Measurements from ENCODE around the gene ATAT1.
"Not testable (repeated sequence)": the region's sequence is repeated elsewhere in the genome, so short reads cannot be mapped to it uniquely, and the experiment has no call there.

ATAT1 gene

DNA sequence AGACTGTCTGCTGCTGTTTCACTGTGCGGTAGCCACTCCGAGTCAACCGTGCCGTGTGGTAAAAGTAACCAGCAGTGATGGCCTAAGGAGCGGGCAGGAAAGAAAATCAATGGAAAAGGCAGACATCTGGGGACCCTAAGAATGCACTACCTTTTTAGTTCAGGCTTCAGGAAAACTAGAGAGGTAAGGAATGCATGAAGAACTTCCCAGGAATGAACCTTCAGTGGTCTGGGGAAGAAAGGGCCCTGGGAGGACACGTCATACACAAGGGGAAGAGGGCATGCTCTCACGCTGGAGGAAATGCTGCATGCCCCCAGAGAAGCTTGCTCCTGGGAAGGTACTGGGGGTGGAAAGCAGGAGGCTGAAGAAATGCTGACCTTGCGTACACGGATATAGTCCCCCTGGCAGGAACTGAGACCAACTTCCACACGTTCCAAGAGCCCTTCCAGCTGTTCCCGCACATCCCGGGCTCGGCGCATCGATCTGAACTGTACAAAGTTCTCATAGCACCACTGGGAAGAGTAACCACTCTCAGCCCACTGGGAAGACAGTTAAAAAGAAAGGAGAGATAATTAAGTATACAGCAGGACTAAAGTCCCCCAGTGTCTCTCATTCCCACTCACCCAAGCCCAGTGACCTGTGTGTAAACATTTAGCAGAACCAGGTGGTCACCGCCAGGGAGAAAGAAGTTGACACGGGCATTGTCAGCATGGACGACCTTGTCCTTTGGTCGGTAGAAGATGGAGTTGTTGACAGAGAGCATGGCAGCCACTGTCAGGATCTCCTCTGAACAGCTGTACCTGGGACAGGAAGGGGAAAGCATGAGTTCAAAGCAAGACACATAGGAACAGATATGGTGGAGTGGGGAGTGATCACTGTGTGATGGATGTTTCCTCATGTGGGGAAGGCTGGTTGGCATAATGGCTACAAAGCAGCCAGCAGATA lies 28.4 kb downstream of the ATAT1 start:
- no peak for DNase-seq

DNA sequence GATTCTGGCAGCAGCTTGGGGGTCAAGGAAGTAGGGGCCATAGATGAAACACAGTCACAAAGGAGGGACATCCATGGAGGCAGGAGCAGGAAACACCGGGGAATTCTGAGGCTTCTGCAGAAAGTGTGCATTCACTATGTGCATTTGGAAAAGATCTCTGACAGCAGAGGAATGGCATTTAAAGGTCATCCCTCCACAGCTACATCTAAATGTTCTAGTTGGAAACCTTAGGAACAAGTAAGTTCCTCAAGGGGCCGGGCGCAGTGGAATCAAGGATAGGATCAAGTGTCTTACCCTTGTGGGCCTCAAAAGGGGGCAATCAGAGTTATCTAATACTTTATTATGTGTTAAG lies 29.0 kb downstream of the ATAT1 start:
- DNase-seq = no peak

DNA sequence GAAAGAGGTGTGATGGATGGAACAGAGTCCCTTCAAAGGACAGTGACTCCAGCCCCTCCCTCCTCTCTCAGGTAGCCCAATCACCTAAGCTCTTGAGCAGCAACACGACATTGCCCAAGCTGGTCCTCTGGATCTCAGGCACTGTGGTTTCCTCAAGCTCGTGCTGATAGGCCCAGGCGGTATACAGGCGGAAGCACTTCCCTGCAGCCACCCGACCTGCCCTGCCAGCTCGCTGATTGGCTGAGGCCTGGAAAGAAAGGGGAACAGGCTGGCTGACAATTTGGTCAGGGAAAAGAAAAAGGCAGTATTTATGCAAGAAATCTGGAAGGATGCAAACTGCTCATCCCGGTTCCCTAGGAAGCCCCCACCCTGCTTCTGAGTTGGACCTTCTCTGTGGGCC lies 29.8 kb downstream of the ATAT1 start:
- no peak for DNase-seq

DNA sequence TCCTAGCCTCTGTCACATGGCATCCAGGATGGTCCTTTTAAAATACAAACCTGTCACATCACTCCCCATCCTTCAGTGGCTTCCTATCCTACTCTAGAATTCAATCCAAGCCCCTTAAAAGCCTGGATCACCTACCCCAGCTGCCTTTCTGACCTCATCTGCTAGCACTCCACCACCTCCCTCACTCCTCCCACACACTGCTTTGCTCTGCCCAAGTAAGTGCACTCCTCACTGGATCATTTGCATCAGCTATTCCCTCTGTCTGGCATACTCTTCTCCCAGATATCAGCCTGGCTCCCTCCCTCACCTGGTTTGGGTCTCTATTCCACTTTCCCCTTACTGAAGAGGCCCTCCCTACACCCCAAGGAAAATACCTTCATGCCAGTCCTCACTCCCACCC lies 30.8 kb downstream of the ATAT1 start:
- no peak for DNase-seq

DNA sequence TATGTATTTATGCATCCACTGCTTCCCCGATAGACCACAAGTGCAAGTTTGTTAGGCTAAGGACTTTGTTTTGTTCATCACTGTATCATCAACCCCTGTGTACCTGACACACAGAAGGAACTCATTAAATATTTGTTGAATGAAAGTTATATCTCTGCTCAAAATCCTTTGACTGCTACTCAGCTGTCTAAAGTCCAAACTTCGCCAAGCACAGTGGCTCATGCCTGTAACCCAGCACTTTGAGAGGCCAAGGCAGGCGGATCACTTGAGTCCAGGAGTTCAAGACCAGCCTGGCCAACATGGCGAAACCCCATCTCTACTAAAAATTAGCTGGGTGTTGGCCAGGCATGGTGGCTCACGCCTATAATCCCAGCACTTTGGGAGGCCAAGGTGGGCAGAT lies 31.2 kb downstream of the ATAT1 start:
- not testable (repeated sequence) for DNase-seq

DNA sequence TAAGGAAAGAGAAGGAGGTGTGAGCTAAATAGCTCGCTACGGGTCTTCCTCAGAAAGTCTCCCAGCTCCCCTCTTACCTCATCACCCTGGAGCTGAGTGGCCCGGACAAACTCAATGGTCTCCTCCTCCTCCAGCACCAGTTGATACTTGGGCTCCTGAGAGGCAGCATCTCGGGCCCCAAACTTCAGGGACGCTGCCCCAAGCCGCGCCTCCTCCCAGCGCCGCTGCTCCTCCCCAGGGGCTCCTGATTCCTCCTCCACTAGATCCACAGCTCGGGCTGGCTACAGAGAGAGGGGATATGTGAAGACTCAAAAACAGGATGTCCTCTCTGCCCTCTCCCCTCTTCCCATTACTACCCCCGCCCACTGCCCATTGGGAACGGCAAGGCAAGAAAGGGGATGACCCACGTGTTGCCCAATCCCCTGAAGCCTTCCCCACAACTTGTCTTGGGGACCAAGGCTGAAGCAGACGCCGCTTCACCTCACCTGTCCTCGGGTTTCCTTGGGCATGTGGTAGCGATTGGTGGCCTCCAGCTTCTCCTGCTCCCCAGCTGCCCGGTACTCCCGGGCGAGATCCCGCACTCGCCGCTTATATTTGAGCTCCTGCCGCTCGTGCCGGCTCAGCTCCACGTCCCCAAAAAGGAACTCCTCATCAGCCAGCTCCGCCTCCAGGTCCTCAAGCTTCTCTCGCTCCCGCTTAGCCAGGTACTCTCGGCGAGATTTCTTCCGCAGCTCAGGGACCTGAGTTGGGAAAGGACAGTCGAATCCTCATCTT lies 38.5 kb downstream of the ATAT1 start:
- no peak for DNase-seq

DNA sequence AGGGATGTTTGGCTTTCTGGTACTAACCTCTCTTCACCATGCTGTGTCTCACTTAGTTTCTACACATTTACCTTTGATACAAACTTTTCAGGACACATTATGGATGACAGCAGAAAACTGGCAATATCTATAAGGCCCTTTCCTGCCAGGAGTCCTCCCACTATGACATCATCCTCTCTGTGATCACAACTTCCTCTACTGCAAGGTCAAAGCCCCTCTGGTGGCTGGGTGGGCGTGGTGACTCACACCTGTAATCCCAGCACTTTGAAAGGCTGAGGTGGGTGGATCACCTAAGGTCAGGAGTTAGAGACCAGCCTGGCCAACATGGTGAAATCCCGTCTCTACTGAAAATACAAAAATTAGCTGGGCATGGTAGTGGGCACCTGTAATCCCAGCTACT lies 39.6 kb downstream of the ATAT1 start:
- not testable (repeated sequence) for DNase-seq

DNA sequence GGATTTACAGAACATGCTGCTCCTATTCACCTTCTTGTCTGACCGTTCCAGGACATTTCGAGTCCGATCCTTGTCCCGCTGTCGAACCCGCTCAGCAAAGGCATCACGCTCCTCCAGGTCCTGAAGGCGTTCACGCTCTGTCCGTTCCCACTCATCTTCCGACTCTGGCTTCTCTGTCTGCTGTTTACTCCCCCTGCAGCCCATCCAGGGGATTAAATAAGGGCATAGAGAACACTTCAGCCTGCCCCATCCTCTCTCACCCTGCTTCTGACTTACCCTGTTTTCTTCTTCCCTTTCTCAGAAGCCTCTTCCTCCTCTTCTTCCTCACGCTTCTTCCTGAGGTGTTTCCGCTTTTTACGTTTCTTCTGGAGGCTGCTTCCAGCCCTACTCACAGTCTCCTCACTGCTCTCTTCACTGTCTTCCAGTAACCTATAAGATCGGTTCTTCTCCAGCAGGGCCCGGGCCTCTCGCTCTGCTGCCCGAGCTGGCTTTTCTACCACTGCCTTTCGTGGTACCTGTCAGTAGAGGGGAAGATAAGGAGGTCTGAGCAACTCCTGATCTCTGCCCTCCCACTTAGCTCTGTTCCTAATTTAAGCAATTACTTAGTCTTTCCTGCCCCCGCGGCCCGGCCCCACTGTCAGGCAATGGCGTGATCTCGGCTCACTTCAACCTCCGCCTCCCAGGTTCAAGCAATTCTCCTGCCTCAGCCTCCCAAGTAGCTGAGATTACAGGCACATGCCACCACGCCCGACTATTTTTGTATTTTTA lies 44.3 kb downstream of the ATAT1 start:
- DNase-seq = no peak

DNA sequence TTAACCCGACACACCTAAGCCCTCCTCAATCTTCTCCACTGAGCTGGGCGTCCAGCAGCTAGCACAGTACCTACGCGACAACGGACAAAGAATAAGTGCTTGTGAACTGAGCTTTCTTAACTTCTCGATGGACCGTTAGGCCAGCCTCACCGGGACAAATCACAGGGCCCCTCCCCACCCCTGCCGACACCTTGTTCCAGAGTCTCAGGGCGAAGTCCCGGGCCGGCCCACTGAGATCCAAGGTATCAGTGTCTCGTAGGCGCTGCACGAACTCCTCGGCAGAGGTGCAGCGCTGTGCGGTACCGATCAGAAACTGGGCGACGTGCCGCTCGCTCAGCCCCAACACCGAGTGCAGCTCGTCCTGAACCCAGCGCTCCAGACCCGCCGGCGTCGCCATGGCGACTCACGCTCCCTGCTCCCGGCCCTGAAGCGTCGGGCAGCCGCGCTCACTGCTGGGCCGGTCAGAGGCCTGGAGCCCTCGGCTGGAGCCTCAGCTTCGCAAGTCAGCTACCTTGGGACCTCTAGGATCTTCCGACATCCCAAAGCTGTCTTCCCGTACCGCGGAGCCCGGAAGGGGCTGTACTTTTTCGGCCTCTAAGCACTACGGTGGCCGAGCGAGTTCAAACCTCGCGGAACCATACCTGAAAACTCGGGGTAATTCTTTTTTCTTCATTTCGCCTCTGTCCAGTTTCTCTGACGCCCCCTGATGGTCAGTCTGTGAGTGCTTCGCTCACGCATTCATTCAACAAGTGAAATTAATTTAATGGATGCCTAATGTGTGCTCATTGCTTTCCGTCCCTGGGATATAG lies 46.0 kb downstream of the ATAT1 start, which contains the start of gene DHX16:
TSS of gene DHX16 (minus strand) at position 562 of the 809 bp plus-strand sequence. CDS start at position 397, 165 bp downstream.
- no peak for DNase-seq

DNA sequence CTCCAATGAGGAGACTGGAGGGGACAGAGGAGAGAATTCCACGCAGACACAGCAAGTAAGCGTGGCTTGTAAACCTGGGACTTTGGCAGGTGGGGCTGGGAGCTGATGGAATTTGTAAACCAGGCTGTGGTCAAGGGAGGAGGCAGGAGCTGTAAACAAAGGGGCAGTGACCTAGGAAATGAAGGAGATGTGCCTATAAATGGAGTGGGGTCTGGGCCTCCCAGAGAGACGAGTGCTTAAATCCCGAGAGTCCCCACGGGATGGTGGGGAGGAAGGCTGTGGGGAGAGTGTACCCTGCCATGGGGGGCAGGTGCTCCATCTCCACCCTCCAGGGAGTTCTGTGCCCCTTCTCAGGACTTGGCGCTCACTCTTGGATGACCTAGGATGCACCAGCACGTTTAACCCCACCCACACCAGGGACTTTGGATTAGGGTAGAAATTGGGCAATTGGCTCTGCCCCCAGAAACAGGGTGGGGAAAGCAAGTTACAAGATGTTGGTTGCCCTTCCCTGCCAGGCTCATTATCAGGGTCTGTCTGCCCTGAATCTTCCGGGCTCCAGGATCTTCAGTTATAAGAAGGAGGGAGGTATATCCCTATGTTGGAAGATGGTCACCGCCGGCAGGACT lies 50.1 kb downstream of the ATAT1 start:
- DNase-seq = no peak

DNA sequence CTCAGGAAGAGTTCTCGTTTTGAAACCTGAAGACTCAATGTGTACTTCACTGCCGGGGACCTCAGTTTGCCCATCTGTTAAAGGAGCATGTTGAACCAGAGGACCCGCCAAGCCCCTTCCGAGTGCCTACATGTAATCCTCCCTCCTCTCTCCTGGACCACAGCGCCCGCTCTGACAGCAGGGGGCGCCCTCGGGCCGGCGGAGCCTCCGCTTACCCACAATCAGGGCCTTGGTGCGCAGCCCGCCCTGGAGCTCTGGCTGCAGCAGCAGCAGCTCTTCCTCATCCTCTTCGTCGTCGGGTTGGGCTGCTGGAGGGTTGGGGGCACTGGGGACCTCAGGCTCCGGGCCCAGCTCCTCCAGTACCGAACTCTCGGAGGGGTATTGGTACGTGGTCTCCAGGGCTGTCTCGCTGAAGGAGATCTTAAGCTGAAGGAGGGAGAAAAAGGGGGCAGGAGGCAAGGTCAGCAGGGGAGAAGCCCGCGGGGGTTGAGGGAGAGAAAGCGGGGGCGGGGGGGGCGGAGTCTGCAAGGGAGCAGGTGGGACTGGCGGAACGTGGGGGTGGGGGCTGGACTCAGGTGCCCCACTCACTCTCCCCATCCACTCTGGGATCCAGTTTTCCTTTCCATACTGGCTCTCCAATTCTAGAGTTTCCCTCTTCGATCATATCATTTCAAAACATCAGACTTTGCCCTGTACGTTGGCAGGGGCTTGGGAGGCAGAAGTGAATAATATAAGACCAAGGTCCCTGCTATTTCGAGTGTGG lies 52.5 kb downstream of the ATAT1 start:
- DNase-seq = no peak

DNA sequence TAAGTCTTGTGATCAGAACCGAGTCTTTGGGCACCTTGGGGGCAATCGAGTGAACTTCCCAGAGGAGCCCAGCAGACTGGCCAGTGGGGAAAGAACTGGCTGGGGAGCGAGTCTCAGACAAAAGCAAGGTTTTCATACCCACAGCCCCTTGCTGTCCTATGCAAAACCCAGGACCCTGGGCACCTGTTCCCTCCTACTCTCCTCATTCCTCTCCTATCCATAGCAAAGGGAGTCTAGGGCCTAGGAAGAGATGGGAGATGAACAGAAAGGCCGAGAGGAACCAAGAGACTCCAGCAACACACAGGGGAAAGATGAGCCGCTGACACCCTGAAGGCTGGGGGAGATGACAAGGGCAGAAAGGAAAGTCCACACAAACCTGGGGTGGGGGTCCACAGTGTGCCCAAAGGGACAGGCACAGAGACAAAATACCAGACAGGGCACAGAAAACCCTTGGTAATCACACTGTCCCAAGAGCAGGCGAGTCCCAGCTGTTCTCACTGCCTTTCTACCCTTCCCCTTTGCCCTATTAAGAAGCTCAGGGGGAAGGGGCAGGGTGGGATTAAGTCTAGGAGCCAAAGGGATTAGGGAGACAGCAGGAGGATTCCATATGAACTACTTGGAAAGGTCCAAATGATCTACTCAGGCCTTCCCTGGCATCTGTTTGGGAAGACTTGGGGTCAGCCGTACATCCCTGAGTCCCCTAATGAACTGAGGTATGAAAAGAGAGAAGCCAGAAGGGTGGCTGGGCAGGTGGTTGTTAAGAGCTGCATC lies 53.3 kb downstream of the ATAT1 start:
- no peak for DNase-seq

DNA sequence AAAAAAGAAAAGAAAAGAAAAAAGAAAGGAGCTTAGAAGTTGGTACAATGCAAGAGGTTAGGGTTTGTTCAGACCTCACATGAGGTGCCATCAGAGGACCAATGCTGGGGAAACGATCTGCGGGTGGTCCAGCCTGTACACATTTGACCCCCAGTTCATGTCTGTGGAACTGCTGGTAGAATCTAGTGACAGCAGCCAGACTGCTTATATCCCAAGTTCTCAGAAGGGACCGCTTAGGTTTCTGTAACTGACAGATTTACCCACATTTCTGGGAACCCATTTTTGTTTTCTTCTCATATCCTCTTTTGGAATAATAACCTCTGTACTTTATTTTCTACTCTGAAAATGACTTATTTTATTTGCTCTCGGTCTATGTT lies 55.1 kb downstream of the ATAT1 start:
- no peak for DNase-seq

DNA sequence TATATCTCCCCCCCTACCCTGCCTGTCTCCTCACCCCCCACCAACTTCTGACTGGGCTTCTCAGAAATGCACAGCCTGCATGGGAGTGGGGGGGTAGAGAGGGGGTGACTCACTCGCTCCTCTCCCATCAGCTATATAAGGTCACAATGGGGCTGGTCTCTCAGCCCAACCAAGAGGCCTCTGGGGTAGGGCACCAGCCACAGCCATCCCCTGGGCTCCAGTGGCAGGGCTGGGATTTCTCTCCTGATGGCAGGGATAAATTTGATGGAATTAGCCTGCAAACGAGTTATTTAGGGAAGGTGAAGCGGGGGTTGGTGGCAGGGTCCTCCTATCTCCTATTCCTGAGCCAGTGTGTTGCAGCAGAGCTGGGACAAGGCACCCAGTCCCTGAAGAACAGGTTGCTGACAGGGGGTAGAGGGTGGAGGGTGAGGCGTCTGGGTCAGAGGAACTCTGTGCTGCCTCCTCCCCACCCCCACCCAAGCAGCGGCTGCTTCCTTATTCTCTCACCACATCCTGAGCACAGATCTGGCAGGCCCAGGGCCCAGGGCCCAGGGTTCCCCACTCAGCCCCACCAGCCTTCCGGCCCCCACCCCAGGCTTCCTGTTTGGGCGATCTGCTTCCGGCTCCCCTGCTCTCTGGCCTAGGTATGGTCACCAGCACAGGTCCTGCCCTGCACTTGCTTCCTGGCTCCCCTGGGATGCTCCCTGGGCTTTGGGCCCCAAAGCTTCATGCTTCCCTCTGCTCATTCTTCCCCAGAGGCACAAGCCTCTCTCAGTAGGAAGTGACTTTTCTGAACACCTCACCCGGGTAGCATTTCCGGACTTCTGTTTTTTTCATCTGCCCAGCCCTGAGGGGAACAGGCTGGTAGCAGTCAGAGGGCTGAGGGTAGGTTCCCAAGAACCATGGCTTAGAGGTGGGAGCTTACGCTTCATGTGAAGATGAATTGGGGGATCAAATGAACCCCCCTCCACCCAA lies 55.8 kb downstream of the ATAT1 start:
- DNase-seq = no peak

DNA sequence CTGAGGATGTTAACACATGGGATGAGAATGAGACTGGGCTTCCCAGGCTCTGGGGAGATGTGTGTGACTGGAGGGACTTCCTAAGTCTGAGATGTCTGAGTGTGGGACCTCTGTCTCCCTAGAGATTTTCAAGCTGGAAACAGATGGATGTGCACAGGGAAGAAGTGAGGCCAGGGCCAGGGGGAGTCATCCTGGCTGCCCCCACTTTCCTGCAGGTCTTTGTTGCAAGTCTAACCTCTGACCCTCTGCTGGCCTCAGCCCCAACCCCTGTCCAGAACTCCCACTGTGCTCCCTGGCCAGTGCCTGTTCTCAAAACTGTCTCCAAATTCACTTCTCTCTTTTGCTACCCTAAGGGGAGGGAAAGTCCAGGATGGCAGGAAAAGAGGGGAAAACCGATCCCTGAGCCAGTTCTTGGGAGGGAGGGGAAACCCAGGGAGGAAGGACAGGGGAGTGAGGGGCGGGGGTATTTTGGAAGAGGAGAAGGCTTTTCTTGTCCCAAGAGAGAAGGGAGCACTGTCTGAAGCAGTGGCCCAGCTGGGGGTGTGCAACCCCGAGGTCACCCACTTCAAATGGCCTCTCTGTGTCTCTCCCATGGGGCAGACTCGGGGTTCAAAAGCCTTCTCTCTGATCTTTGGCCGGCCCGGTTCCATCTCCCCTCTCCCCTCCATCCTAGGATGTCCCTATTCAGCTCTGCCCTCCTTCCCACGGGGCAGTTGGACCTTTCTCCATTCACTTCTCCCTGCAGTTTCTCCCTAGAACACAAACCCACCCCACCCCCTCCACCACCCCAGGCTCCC lies 56.7 kb downstream of the ATAT1 start:
- no peak for DNase-seq

DNA sequence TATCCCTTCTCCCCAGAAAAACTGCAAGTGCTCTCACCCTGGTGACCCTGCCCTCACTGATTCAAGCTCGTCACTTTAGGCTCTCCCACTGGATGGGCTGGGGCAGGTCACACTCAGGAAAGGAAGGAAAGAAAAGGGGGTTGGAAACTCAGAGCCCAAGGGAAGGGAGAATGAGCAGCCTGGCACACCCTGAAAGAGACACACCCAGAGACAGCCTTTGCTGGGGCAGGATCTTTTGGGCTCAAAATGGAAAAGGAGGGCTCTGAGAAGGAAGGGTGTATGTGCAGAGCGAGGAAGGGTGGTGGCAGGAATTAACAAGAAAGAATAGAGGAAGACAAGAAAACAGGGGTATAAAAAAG lies 57.3 kb downstream of the ATAT1 start:
- DNase-seq = no peak

DNA sequence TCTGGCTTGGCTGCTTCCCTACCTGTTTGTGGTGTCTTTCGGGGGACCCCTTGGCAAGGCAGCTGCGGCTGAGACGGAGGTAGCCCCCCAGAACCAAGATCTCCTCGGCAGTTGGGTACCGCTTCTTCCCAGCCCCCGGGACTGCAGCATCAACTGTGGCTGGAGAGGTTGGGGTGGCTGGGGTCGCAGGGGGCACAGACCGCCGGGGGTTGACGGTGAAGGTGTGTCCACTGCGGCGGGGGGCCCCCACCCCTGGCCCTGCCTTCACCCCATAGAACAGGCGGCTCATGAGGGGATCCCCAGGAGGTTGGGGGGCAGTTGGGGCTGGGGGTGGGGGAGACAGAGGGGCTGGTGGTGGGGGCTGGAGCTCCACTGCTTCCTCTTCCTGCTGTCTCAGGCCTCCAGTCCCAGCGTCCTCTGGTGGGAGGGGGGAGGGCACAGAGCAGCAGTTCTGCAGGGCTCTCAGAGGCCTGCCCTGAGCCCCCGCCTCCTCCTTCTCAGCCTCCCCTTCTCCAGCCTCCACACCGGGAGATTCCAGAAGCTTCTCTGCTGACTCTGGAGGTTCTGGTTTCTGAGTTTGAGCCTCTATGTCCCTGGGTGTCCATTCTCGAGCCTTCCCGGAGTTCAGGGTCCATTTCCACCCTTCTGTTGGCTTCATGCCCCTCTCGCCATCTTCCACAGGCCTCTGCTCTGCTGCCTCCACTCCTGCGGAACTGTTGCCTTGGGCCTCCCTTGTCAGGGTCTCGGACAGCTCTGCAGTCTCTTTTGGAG lies 57.9 kb downstream of the ATAT1 start:
- no peak for DNase-seq
